Cardiac fibroblast (primary cell): ENCODE data around the gene FAM229B.
"Not testable (repeated sequence)": the region's sequence is repeated elsewhere in the genome, so short reads cannot be mapped to it uniquely, and the experiment has no call there.

Experiments used
- DNase-seq, 2 donors: peaks; one replicate each; pipeline versions ENCODE4 v3.0.0 to v3.0.0-alpha.2; 2010; ENCODE audit warnings: low read depth in 2 of 2
- H3K4me3 ChIP-seq, 2 donors: replicated peaks in 1 of 2; 1 replicate in 1 of 2; 2 replicates in 1 of 2; pipeline ENCODE4 v1.5.1; 2011; ENCODE audit warnings: low read depth in 2 of 2, low read length in 2 of 2, mild to moderate bottlenecking in 2 of 2, moderate library complexity in 1 of 2
- TF ChIP-seq, protein P1 (sequence below): IDR thresholded peaks from one replicate; pipeline ENCODE4 v1.5.1; 2011; ENCODE audit warnings: low read depth, mild to moderate bottlenecking, low read length, inconsistent platforms

FAM229B gene

DNA sequence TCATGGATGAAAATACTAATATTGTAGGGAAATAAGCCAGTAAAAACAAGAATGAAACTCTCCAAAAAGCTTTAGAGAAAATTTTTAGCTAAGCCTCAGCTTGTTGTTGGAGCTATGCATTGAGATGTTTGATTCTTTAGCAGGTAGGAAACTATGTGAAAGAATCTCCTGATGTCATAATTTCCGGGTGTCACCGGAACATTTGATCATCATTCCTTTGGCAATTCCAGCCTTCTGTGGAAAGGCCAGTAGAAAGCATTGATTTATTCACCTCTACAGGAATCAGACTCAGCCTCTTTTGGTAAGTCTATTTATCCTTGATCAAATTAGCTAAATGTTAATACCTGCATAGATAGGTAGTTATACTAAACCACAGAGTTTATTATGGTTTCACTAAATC lies 9.5 kb downstream of the FAM229B start:
- DNase-seq, result no peak
- no peak overlapping the region for H3K4me3 ChIP-seq
- TF ChIP-seq, protein P1, sequence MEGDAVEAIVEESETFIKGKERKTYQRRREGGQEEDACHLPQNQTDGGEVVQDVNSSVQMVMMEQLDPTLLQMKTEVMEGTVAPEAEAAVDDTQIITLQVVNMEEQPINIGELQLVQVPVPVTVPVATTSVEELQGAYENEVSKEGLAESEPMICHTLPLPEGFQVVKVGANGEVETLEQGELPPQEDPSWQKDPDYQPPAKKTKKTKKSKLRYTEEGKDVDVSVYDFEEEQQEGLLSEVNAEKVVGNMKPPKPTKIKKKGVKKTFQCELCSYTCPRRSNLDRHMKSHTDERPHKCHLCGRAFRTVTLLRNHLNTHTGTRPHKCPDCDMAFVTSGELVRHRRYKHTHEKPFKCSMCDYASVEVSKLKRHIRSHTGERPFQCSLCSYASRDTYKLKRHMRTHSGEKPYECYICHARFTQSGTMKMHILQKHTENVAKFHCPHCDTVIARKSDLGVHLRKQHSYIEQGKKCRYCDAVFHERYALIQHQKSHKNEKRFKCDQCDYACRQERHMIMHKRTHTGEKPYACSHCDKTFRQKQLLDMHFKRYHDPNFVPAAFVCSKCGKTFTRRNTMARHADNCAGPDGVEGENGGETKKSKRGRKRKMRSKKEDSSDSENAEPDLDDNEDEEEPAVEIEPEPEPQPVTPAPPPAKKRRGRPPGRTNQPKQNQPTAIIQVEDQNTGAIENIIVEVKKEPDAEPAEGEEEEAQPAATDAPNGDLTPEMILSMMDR, result no peak

DNA sequence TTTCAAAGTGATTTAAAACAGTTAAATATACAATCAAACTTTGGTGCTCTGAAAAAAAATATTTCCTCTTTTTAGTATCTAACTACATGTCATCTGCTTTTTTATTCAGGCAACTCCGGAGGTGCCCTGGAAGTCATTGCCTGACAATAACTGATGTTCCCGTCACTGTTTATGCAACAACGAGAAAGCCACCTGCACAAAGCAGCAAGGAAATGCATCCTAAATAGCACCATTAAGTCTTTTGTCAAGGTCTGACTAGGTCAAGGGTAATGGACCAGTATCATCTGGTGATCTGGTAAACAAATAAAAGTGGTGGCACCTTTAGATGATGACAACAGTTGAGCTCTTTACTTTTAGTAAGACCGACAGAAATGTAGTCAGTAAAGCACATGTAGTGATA lies 13.2 kb downstream of the FAM229B start:
- TF ChIP-seq, protein P1, result no peak
- no peak overlapping the region for H3K4me3 ChIP-seq
- DNase-seq, result no peak

DNA sequence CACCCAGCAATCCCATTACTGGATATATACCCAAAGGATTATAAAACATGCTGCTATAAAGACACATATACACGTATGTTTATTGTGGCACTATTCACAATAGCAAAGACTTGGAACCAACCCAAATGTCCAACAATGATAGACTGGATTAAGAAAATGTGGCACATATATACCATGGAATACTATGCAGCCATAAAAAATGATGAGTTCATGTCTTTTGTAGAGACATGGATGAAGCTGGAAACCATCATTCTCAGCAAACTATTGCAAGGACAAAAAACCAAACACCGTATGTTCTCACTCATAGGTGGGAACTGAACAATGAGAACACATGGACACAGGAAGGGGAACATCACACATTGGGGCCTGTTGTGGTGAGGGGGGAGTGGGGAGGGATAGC lies 18.6 kb downstream of the FAM229B start:
- not testable (repeated sequence) for H3K4me3 ChIP-seq, DNase-seq

DNA sequence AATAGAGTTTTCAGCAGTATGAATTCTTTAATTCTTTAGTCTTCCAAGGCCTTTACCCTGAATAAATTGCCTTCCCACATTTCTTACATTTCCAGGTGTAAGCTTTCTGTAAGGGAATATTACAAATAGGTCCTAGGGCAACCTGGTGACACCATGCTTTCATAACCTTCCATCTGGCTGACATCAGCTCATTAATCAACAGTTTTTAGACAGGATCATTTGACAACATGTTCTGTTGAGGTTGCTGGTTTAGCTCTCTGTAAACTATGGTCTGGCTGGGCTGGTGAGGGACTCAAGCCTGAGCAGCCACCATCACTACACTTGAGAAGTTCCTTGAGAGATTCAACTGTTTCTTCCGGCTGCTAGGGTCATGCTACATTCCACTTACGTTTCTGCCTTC lies 19.2 kb downstream of the FAM229B start:
- no peak for DNase-seq
- TF ChIP-seq, protein P1, result no peak
- no peak overlapping the region for H3K4me3 ChIP-seq

DNA sequence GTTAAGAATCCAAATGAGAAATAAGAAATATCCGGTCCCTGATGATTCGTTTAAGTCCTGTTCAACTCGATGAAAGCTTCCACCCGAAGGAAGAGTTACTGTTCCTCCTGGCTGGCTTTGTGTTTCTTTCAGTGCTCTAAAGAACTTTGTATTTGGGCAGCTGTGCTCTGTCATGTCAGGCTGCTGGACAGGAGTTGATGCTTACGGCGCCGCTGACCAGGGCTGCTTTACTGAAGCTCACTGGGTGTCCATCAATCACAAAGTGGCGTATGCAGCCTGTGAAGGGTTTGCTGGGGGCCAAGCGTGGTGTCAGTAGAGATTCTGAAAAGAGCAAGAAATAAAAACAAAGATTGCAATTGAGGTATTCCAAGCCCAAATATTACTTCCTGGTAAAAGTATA lies 21.9 kb downstream of the FAM229B start:
- TF ChIP-seq, protein P1, result no peak
- no peak overlapping the region for H3K4me3 ChIP-seq
- no peak for DNase-seq

DNA sequence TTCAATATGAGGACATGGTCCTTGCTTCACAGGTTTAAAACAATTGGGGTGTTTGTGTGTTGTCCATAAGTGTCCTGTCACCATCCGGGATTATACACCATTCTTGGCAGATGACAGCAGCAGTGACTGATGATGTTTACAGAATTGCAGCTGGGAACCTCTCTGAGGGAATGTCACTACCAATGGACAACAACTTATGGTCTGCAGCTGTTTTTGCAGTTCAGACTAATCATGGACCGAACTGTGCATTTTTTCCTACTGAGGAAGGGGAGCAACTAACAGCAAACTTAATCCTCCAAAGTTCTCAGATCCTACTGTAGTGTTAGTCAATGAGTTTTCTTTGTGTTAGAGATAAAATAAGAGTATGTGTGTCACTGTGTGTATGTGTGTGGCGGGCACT lies 26.0 kb downstream of the FAM229B start:
- H3K4me3 ChIP-seq, result no peak overlapping the region
- DNase-seq, result no peak

DNA sequence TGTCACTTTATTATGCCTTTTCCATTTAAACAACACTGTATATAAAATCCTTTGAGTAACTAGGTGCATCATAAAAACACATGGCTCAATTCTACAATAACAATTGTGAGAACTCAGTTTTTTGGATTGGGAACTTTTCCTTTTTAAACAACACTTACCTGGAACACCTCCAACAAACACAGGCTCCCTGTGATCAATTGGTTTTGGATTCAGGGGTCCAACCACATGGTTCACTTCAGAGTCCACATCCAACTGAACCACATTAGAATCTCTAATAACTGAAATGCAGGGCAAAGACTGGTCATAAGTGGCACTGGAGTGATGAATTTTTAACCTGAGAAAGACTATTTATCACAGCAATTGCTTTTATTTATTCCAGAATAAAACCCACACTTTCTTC lies 26.5 kb downstream of the FAM229B start:
- TF ChIP-seq, protein P1, result no peak
- no peak overlapping the region for H3K4me3 ChIP-seq
- no peak for DNase-seq

More for the DNA sequence above, 26.0 kb downstream of the FAM229B start:
- TF ChIP-seq, protein P1, result no peak
